Kidney tubule cell (primary cell): ENCODE data around the gene CMIP.

ENCODE experiments used
- DNase-seq: peaks from one replicate; pipeline ENCODE4 v3.0.0-alpha.2; 2018; ENCODE audit warnings: low spot score

Gene CMIP

GRCh38 chr16:81703177-81704155 is 258.9 kb downstream of the CMIP start:
- peak; percentile 37 for DNase-seq

GRCh38 chr16:81705261-81705660 is 260.7 kb downstream of the CMIP start:
- DNase-seq: no peak

- DNase-seq: no peak
Measured at GRCh38 chr16:81706327-81707295, 262.0 kb downstream of the CMIP start.

GRCh38 chr16:81707411-81708265 is 263.0 kb downstream of the CMIP start:
- peak; percentile 70 for DNase-seq

- DNase-seq: no peak
Measured at GRCh38 chr16:81708266-81709015, 263.8 kb downstream of the CMIP start.

GRCh38 chr16:81709016-81709900 is 264.6 kb downstream of the CMIP start:
- DNase-seq: no peak

GRCh38 chr16:81710044-81710443 is 265.4 kb downstream of the CMIP start:
- DNase-seq: no peak

- DNase-seq: no peak
Measured at GRCh38 chr16:81710596-81710995, 266.0 kb downstream of the CMIP start.

- DNase-seq: peak; percentile 59
Measured at GRCh38 chr16:81711657-81712319, 267.2 kb downstream of the CMIP start.

GRCh38 chr16:81712681-81713080 is 268.1 kb downstream of the CMIP start:
- no peak for DNase-seq

- no peak for DNase-seq
Measured at GRCh38 chr16:81713295-81713772, 268.7 kb downstream of the CMIP start.

GRCh38 chr16:81713796-81714195 is 269.2 kb downstream of the CMIP start:
- no peak for DNase-seq

GRCh38 chr16:81714583-81714982 is 270.0 kb downstream of the CMIP start:
- no peak for DNase-seq

- DNase-seq: no peak
Measured at GRCh38 chr16:81715358-81716196, 271.0 kb downstream of the CMIP start.

- DNase-seq: no peak
Measured at GRCh38 chr16:81716478-81717225, 272.0 kb downstream of the CMIP start.

GRCh38 chr16:81717662-81718189 is 273.1 kb downstream of the CMIP start:
- DNase-seq: no peak

GRCh38 chr16:81718637-81719036 is 274.0 kb downstream of the CMIP start:
- no peak for DNase-seq
